ENCODE measurements around the gene AKAP13. TPM values are rescaled to one million over a fixed set of nuclear protein-coding genes. Genes with fewer than 3 reads are reported as not detected.

Gene AKAP13
- total RNA-seq, 1 experiment from 2014 or later: 54.5 TPM

DNA sequence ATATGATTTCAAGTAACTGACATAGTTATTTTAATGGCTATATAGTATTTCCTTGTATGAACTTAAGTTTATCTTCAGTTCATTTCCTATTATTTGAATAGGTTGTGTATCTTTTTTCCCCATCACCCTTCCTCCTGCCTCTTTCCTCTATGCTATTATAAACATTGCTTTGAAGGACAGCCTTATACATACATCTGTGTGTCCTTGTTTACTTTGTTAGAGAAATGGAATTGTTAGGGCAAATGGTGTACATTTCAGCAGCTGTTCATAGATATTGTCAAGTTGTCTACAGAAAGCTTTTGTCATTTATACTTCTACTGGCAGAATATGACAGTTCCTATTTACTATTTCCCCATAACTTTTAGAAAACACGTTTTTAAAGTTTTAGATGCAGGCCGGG lies 18.4 kb downstream of the AKAP13 start:
- Histone ChIP-seq H3K4me3 (ENCODE audit: low read depth, low read length, poor library complexity, severe bottlenecking) (no peak overlapping the region), H3K27ac (ENCODE audit: low read depth, low read length, poor library complexity, severe bottlenecking) (no peak overlapping the region), H3K36me3 (ENCODE audit: insufficient read depth, low read length, poor library complexity, severe bottlenecking) (no peaks in the 10 kb centered on the region), H3K4me1 (ENCODE audit: insufficient read depth, low read length, poor library complexity, severe bottlenecking) (peaks cover 45% of the 10 kb centered on the region), H3K9me3 (ENCODE audit: low read depth, low read length, poor library complexity, severe bottlenecking) (no peaks in the 10 kb centered on the region), H3K27me3 (replicated peaks; ENCODE audit: insufficient read depth, low read depth, low read length, poor library complexity) (no peaks in the 10 kb centered on the region)
- no TSS peak for BruUV-seq (replicated peaks)
- POLR2A ChIA-PET (ENCODE audit: low non-redundant PET): interaction anchor here (0.6 kb wide), 1 partner anchor 140 kb away, joined by 5 read pairs; no protein-coding TSS in a partner anchor
- CTCF ChIA-PET: no interaction called here
- intact Hi-C loops (cut with micrococcal nuclease; ENCODE audit: unreplicated experiment): no loop called here
- no peak for DNase-seq (ENCODE audit: low spot score)
- TF ChIP-seq, protein P1, sequence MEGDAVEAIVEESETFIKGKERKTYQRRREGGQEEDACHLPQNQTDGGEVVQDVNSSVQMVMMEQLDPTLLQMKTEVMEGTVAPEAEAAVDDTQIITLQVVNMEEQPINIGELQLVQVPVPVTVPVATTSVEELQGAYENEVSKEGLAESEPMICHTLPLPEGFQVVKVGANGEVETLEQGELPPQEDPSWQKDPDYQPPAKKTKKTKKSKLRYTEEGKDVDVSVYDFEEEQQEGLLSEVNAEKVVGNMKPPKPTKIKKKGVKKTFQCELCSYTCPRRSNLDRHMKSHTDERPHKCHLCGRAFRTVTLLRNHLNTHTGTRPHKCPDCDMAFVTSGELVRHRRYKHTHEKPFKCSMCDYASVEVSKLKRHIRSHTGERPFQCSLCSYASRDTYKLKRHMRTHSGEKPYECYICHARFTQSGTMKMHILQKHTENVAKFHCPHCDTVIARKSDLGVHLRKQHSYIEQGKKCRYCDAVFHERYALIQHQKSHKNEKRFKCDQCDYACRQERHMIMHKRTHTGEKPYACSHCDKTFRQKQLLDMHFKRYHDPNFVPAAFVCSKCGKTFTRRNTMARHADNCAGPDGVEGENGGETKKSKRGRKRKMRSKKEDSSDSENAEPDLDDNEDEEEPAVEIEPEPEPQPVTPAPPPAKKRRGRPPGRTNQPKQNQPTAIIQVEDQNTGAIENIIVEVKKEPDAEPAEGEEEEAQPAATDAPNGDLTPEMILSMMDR (conservative IDR thresholded peaks at IDR 0.05; ENCODE audit: low read depth, low read length): no peak
- no peak for TF ChIP-seq EZH2 (IDR thresholded peaks at IDR 0.05; ENCODE audit: borderline replicate concordance, low read depth, low read length, poor library complexity, severe bottlenecking)

DNA sequence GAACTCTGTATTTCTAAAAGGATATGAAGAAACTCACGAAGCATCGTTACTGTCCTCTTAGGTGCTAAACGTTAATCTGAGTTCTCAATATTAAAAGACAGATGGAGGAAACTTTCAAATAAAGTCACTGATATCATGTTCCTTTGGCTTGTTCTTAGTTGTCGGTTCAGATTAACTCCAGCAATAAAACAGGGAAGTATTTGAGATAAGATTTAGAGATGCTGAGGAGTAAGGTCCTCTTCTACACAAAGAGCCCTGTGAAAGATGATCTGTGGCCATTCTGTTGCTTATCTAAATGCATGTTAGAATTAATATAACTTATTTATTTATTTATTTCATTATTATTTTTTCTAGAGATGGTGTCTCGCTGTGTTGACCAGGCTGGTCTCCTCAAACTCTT lies 19.2 kb downstream of the AKAP13 start:
- POLR2A ChIA-PET (ENCODE audit: low non-redundant PET): no interaction called here

DNA sequence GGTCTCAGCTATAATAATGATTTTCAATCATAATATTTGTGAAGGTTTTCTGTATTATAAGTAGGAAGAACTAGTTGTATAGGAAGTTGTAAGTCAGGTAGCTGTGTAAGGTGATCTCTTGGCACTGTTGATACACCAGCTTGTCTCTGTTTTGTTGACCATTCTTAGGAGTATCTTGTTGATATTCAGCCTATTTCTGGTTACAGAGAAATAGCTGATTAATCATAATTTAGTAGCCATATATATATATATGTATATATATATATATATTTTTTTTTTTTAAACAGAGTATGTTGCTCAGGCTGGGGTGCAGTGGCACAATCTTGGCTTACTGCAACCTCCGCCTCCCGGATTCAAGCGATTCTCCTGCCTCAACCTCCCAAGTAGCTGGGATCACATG lies 20.2 kb downstream of the AKAP13 start:
- CTCF ChIA-PET: no interaction called here

More for the DNA sequence above, 19.2 kb downstream of the AKAP13 start:
- CTCF ChIA-PET: no interaction called here
- Histone ChIP-seq H3K27me3 (replicated peaks; ENCODE audit: insufficient read depth, low read depth, low read length, poor library complexity) (no peaks in the 10 kb centered on the region), H3K4me1 (ENCODE audit: insufficient read depth, low read length, poor library complexity, severe bottlenecking) (peaks cover 50% of the 10 kb centered on the region), H3K36me3 (ENCODE audit: insufficient read depth, low read length, poor library complexity, severe bottlenecking) (no peaks in the 10 kb centered on the region), H3K9me3 (ENCODE audit: low read depth, low read length, poor library complexity, severe bottlenecking) (no peaks in the 10 kb centered on the region), H3K27ac (ENCODE audit: low read depth, low read length, poor library complexity, severe bottlenecking) (no peak overlapping the region), H3K4me3 (ENCODE audit: low read depth, low read length, poor library complexity, severe bottlenecking) (no peak overlapping the region)
- DNase-seq (ENCODE audit: low spot score): no peak
- intact Hi-C loops (cut with micrococcal nuclease; ENCODE audit: unreplicated experiment): no loop called here
- BruUV-seq (replicated peaks): no TSS peak
- TF ChIP-seq, protein P1 (conservative IDR thresholded peaks at IDR 0.05; ENCODE audit: low read depth, low read length): no peak
- no peak for TF ChIP-seq EZH2 (IDR thresholded peaks at IDR 0.05; ENCODE audit: borderline replicate concordance, low read depth, low read length, poor library complexity, severe bottlenecking)

More for the DNA sequence above, 20.2 kb downstream of the AKAP13 start:
- Histone ChIP-seq H3K27ac (ENCODE audit: low read depth, low read length, poor library complexity, severe bottlenecking) (no peak overlapping the region), H3K4me3 (ENCODE audit: low read depth, low read length, poor library complexity, severe bottlenecking) (no peak overlapping the region), H3K4me1 (ENCODE audit: insufficient read depth, low read length, poor library complexity, severe bottlenecking) (peaks cover 48% of the 10 kb centered on the region), H3K36me3 (ENCODE audit: insufficient read depth, low read length, poor library complexity, severe bottlenecking) (no peaks in the 10 kb centered on the region), H3K9me3 (ENCODE audit: low read depth, low read length, poor library complexity, severe bottlenecking) (no peaks in the 10 kb centered on the region), H3K27me3 (replicated peaks; ENCODE audit: insufficient read depth, low read depth, low read length, poor library complexity) (no peaks in the 10 kb centered on the region)
- no TSS peak for BruUV-seq (replicated peaks)
- no peak for TF ChIP-seq EZH2 (IDR thresholded peaks at IDR 0.05; ENCODE audit: borderline replicate concordance, low read depth, low read length, poor library complexity, severe bottlenecking)
- TF ChIP-seq, protein P1 (conservative IDR thresholded peaks at IDR 0.05; ENCODE audit: low read depth, low read length): no peak
- POLR2A ChIA-PET (ENCODE audit: low non-redundant PET): no interaction called here
- intact Hi-C loops (cut with micrococcal nuclease; ENCODE audit: unreplicated experiment): no loop called here
- no peak for DNase-seq (ENCODE audit: low spot score)

Measured in A673 (cell line).